NCI-H146 treated with DMSO at 0.1 percent for 48 hours (cell line): Measurements from ENCODE around the gene UBQLNL.

Experiments
- DNase-seq: peaks from one replicate; lab custom pipeline; 2025; ENCODE audit not compliant: unreplicated experiment; lab: John Stamatoyannopoulos, UW

UBQLNL gene

GRCh38 chr11:5516599-5516998 lies at the start of gene UBQLNL:
TSS of gene UBQLNL (minus strand) at chr11:5516699. CDS start at chr11:5516441, 258 bp downstream.
- DNase-seq = no peak

GRCh38 chr11:5564259-5565019 lies 47.9 kb upstream of the UBQLNL start:
- no peak for DNase-seq

- no peak for DNase-seq
Observed at GRCh38 chr11:5557751-5558150, 41.3 kb upstream of the UBQLNL start.

- DNase-seq = no peak
Observed at GRCh38 chr11:5556596-5557188, 40.2 kb upstream of the UBQLNL start.

- DNase-seq = no peak
Observed at GRCh38 chr11:5553343-5553742, 36.8 kb upstream of the UBQLNL start.

- no peak for DNase-seq
Observed at GRCh38 chr11:5550440-5551095, 34.1 kb upstream of the UBQLNL start.

- DNase-seq = no peak
Observed at GRCh38 chr11:5548440-5548839, 31.9 kb upstream of the UBQLNL start, which contains the start of gene OR52H1. TSS of gene OR52H1 (minus strand) at chr11:5548540. CDS start at chr11:5545505, 3,035 bp downstream.

GRCh38 chr11:5547982-5548381 lies 31.5 kb upstream of the UBQLNL start:
- DNase-seq = no peak

GRCh38 chr11:5546457-5546856 lies 30.0 kb upstream of the UBQLNL start:
- DNase-seq = no peak

GRCh38 chr11:5541427-5541826 lies 24.9 kb upstream of the UBQLNL start:
- no peak for DNase-seq

GRCh38 chr11:5536482-5536881 lies 20.0 kb upstream of the UBQLNL start:
- DNase-seq = no peak

- DNase-seq = no peak
Observed at GRCh38 chr11:5534046-5534445, 17.5 kb upstream of the UBQLNL start.

- DNase-seq = no peak
Observed at GRCh38 chr11:5531053-5531831, 14.7 kb upstream of the UBQLNL start.

- no peak for DNase-seq
Observed at GRCh38 chr11:5528495-5528894, 12.0 kb upstream of the UBQLNL start.

- DNase-seq = no peak
Observed at GRCh38 chr11:5527716-5528115, 11.2 kb upstream of the UBQLNL start.

GRCh38 chr11:5524756-5525155 lies 8.3 kb upstream of the UBQLNL start:
- DNase-seq = peak; percentile 14

GRCh38 chr11:5522308-5522707 lies 5.8 kb upstream of the UBQLNL start:
- DNase-seq = no peak

- DNase-seq = no peak
Observed at GRCh38 chr11:5521540-5521939, 5.0 kb upstream of the UBQLNL start.

GRCh38 chr11:5514841-5515240 lies 1.7 kb downstream of the UBQLNL start:
- DNase-seq = no peak

- no peak for DNase-seq
Observed at GRCh38 chr11:5509803-5510202, 6.7 kb downstream of the UBQLNL start, which contains the start of gene UBQLN3. TSS of gene UBQLN3 (minus strand) at chr11:5509957. CDS start at chr11:5509558, 399 bp downstream.

GRCh38 chr11:5508605-5509004 lies 7.9 kb downstream of the UBQLNL start:
- no peak for DNase-seq
